Stimulated activated CD8-positive, alpha-beta memory T cell treated with anti-CD3 and anti-CD28 coated beads, Interleukin-4, amount 100 ng/mL, for 1 hour (primary cell): ENCODE measurements around the gene AHNAK.
"Not testable (repeated sequence)": the region's sequence is repeated elsewhere in the genome, so short reads cannot be mapped to it uniquely, and the experiment has no call there.

ENCODE experiments used
- DNase-seq, 2 donors: peaks; one replicate each; pipeline ENCODE4 v3.0.0-alpha.2; 2020; ENCODE audit warnings: low read depth in 2 of 2, low spot score in 1 of 2

AHNAK gene

GRCh38 chr11:62499311-62499943 is 47.2 kb downstream of the AHNAK start:
- DNase-seq, result not testable (repeated sequence)

DNA sequence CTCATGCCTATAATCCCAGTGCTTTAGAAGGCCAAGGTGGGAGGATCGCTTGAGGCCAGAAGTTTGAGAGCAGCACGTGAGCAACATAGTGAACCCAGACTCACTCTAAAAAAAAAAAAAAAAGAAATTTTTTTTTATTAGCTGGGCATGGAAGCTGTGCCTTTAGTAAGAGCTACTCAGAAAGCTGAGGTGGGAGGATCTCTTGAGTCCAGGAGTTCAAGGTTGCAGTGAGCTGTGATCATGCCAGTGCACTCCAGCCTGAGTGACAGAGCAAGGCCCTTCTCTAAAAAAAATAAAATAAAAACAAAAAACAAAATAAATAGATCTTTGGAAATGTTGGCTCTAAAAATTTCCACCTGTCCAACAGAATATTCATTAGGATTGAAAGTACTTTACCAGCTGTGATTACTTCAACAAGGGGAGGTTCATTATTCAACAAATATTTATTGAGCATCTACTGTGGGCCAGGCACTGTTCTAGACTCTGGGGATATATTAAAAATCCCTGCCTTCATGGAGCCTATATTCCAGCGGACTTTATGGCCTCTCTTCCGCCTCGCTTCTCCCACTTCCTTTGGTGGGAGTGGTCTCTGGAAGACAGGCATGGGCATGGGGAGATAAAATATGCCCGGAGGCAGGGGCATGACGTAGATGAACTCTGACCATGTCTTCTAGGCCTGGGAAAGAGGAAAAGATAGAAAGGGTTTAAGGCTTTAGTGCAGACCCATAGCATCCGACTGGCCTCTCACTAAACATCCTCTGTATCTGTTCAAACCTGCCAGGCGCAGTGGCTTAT is 47.9 kb downstream of the AHNAK start:
- no peak for DNase-seq

DNA sequence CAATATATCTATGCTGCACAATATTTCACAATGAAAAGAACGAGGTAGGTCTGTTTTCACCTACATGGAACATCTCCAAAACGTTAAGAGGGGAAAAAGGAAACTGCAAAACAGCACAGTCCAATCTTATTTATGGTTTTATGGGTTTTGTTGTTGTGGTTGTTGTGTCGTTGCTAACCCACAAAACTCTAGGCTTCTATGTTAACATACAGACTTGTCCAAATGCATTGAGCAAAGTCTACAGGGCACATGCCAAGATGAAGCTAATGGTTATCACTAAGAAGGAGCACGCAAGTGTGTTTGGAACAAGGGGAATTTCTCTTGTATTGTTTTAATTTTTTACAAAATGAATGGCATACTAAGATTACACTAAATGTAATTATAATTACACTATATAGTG is 48.6 kb downstream of the AHNAK start:
- no peak for DNase-seq

GRCh38 chr11:62497132-62497801 is 49.3 kb downstream of the AHNAK start:
- DNase-seq, result no peak

DNA sequence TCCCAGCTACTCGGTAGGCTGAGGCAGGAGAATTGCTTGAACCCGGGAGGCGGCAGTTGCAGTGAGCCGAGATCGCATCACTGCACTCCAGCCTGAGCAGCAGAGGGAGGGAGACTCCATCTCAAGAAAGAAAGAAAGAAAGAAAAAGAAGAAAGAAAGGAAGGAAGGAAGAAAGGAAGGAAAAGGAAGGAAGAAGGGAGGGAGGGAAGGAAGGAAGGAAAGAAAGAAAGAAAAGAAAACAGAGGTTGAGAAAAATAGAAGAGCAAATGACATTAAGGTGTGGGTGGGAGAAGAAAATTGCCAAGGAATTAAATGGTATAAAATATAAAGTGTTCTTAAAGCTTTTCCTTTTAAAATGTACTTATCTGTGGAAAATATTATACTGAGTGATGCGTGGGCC is 49.9 kb downstream of the AHNAK start:
- no peak for DNase-seq

GRCh38 chr11:62494246-62494645 is 52.4 kb downstream of the AHNAK start:
- no peak for DNase-seq

DNA sequence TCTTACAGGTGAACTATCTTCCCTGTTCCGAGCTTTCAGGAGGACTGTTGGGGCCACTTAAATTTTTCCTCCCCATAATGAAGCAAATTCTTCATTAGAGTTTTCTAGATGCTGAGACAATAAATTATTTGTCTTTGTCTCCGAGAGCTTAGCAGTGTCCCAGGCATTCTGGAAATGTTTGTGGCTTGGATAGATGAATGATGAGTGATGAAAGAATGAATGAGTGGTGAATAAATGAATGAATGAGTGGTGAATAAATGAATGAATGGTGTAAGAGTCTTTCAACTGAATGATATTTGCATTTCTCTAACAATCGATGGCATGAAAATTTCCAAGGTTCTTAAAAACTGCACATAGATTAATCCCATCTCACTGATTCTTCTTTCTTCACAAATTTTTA is 52.8 kb downstream of the AHNAK start:
- no peak for DNase-seq

GRCh38 chr11:62492586-62492985 is 54.0 kb downstream of the AHNAK start:
- DNase-seq, result no peak

DNA sequence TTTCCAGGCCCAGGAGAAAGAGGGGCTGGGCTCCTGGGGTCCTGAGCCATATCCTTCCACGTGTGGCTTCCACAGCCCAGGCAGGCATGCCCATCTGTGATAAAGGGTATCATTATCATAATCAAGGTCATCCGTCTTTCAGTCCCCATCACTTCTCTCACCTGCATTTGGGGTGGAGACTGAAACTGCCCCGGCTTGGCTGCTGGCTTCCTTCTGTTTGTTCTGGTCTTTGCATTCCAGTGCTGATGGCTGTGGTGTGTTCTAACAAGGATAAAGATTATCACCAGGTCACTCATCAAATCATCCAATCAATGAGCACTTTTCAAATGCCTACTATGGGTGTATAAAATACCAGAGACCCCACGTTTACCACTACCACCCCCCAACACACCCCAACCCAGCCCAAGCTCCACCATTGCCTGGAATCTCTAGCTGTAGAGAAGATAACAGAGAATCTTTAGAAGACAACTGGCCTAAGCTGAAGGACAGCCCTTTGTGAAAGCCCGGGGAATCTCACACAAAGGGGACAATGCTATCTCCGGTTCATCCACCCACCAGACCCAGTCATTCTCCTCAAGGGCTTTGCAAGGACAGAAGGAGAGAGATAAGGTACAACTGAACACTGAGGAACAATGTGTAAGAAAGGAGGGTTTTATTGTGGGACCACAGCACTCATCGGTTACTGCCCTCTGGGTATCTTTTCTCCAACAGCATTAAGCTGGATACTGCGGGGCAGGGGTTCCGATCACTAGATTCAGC is 54.9 kb downstream of the AHNAK start:
- DNase-seq, result no peak

DNA sequence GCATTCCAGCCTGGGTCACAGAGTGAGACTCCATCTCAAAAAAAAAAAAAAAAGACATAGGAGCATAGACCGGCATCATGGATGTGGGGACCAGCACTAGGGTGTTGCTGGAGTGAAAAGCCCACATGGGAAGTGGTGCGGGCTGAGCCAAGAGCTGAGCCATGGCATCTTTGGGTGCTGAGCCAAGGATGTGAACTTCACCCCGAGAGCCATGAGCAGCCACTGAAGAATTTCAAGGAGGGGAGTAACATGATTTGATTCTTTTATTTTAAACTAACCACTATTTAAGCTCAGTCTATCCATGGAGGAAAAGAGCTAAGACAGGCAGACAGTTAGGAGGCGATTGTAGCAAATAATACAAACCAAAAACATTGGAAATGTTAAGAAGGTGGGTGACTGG is 57.4 kb downstream of the AHNAK start:
- DNase-seq, result no peak

GRCh38 chr11:62487738-62488551 is 58.7 kb downstream of the AHNAK start:
- DNase-seq, result no peak

DNA sequence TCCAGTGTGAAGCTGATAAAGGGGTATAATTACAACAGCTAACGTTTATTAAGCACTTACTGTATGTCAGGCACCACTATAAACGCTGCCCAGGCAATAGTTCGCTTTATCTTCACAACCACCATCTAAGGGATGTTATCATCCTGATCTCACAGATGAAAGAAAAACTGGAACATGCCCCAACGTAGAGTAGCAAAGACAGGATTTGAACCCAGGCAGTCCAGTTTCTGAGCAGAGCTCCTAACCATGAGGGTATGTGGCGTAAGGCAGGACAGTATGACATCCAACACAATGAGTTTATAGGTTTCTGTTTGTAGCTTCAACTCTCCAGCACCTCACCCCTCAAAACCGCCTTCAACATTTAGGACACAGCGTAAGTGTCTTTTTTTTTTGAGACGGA is 59.5 kb downstream of the AHNAK start:
- DNase-seq, result no peak

DNA sequence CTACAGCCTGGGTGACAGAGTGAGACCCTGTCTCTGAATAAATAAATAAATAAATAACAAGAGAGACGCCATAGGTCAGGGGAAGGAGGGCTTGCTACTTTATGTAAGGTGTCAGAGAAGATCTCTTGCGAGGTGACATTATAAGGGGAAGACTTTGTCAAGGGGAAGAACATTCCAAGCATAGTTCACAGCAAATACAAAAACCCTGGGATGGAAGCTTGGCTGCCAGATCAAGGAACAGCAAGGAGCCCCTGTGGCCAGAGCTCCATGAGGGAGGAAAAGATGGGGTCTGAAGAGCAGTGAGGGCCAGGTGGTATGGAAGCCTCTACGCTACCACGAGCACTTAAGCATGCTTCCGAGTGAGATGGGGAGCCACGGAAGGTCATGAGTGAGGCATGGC is 62.3 kb downstream of the AHNAK start:
- no peak for DNase-seq

DNA sequence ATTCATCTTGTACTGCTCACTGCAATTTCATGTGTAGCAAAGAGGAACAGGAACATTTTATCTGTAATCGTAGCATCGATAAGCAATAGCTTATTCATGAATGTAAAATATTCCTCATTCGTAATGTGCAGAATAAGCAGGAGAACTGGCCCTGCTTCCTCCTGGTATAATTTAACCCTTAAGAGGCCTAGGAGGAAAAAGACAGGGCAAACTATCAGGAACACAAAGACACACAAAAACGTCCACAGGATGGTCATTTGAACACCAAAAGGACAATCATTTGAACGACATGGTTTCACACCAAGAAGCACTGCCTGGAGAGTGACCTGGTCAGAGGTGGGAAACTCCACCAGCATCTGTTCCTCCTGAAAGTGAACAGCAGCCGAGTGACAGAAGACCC is 63.9 kb downstream of the AHNAK start:
- no peak for DNase-seq

DNA sequence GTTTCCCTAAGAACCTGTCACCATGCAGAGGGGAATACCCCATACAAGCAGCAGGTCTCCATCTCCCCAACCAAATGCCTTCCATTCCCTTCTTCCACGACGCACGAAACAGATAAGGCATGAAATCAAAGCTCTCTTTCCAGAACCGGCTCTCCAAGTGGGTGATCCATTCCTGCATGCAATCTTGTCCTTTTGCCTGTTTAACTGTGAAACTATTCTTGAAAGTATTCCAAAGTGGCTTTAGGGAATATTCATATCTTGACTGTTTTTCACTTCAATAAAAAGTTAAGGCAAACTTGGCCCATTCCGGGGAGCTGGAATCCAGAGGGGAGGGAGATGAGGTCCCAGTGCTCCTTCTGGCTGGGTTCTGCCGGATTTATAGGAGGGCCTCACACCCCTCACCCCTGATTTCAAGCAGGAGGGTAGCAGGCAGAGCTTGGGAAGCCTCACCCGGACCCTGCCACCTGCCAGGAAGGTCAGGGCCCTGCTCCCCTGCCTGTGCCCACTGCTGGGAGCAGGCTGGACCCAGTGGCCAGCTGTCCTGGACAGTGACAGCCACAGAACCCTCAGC is 66.9 kb downstream of the AHNAK start:
- DNase-seq, result no peak

DNA sequence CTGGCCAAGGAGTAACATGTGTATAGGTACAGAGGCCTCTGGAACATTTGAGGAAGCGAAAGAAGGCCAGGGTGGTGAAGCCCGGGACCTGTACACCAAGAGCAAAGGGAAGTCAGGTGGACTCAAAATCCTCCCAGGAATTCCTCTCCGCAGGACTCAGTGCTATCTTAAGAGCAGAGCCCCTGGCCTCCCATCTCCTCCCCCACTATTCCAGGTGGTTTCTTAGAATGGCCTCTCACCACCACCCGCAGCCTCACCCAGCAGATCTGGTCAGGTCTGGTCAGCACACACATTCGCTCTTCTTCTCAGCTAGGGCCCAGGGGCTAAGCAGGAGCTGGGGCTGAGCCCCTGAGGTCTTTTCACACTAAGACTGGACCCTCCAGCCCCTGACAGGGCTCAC is 68.7 kb downstream of the AHNAK start:
- no peak for DNase-seq

DNA sequence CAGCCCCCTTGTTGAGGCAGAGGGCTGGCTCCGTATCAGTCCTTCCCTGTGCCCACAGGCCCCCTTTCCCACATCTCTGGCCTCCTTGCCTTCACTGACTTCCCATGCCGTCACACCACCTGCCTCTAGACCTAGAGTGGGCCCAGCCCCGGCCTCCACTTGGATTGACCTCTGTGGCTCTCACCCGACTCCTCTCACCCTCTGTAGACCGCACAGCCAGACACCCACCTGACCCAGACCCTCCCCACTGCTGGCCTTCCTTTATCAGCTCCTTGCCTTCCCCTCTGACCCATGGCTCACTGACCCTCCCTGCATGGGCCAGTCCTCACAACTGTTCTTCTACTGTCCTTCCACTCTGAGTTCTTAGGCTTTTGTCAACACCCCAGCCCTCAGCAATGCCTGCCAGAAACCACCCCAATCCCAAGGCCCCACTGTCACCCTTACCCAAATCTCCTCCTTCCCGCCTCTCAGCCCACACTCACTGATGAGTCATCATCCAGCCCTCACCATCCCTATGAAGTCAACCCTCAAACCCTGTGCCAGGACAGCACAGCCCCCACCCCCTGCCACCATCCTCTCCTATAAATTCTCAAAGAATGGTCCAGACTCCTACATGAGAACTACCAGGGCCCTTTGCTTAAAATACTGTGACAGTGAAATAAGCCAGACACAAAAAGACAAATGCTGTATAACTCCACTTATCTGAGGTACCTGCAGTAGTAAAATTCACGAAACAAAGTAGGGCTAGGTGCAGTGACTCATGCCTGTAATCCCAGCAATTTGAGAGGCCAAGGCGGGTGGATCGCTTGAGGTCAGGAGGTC is 74.3 kb downstream of the AHNAK start:
- no peak for DNase-seq

- no peak for DNase-seq
Measured at GRCh38 chr11:62471603-62472002, 75.0 kb downstream of the AHNAK start.

GRCh38 chr11:62468577-62468976 is 78.0 kb downstream of the AHNAK start:
- DNase-seq, result no peak

GRCh38 chr11:62466444-62466843 is 80.2 kb downstream of the AHNAK start:
- DNase-seq, result no peak
